C4-2B (cell line): ENCODE data around the gene SLC15A2.
"Not testable (repeated sequence)": the region's sequence is repeated elsewhere in the genome, so short reads cannot be mapped to it uniquely, and the experiment has no call there.

Experiments used
- H3K27ac ChIP-seq: fragments of 450-650 bp; 2 replicates; pipeline ENCODE4 v1.5.1; 2017
- CTCF ChIP-seq: fragments of 450-650 bp; conservative IDR thresholded peaks from 2 replicates; pipeline ENCODE4 v1.5.1; 2017; ENCODE audit warnings: mild to moderate bottlenecking
- ZFX ChIP-seq: fragments of 450-650 bp; IDR thresholded peaks from 2 replicates; pipeline ENCODE4 v1.6.1; 2017

The SLC15A2 gene

GRCh38 chr3:121926380-121926779 lies 32.2 kb downstream of the SLC15A2 start:
- TF ChIP-seq CTCF = no peak
- TF ChIP-seq ZFX = no peak
- H3K27ac ChIP-seq = no peak overlapping the region

GRCh38 chr3:121938141-121938855 lies 44.1 kb downstream of the SLC15A2 start:
- H3K27ac ChIP-seq = not testable (repeated sequence)

- no peak for TF ChIP-seq ZFX
- TF ChIP-seq CTCF = no peak
- no peak overlapping the region for H3K27ac ChIP-seq
Measured at GRCh38 chr3:121941592-121941991, 47.4 kb downstream of the SLC15A2 start.

- no peak for TF ChIP-seq CTCF
- no peak overlapping the region for H3K27ac ChIP-seq
Measured at GRCh38 chr3:121942116-121942786, 48.0 kb downstream of the SLC15A2 start.

- H3K27ac ChIP-seq = no peak overlapping the region
- TF ChIP-seq ZFX (no peak), CTCF (no peak)
Measured at GRCh38 chr3:121943431-121943830, 49.2 kb downstream of the SLC15A2 start.

- no peak for TF ChIP-seq ZFX
- no peak for TF ChIP-seq CTCF
Measured at GRCh38 chr3:121948641-121949040, 54.4 kb downstream of the SLC15A2 start.

GRCh38 chr3:121951291-121951919 lies 57.2 kb downstream of the SLC15A2 start:
- TF ChIP-seq CTCF (no peak), ZFX (no peak)
- H3K27ac ChIP-seq = no peak overlapping the region

More at GRCh38 chr3:121948641-121949040, 54.4 kb downstream of the SLC15A2 start:
- no peak overlapping the region for H3K27ac ChIP-seq
